CD4-positive, alpha-beta T cell treated with Interleukin-4 for 1 hour (primary cell): ENCODE measurements around the gene SDR9C7.
"Not testable (repeated sequence)": the region's sequence is repeated elsewhere in the genome, so short reads cannot be mapped to it uniquely, and the experiment has no call there.

Source experiments
- DNase-seq, 2 donors: peaks; one replicate each; pipeline ENCODE4 v3.0.0-alpha.2; 2020 to 2022

The SDR9C7 gene

DNA sequence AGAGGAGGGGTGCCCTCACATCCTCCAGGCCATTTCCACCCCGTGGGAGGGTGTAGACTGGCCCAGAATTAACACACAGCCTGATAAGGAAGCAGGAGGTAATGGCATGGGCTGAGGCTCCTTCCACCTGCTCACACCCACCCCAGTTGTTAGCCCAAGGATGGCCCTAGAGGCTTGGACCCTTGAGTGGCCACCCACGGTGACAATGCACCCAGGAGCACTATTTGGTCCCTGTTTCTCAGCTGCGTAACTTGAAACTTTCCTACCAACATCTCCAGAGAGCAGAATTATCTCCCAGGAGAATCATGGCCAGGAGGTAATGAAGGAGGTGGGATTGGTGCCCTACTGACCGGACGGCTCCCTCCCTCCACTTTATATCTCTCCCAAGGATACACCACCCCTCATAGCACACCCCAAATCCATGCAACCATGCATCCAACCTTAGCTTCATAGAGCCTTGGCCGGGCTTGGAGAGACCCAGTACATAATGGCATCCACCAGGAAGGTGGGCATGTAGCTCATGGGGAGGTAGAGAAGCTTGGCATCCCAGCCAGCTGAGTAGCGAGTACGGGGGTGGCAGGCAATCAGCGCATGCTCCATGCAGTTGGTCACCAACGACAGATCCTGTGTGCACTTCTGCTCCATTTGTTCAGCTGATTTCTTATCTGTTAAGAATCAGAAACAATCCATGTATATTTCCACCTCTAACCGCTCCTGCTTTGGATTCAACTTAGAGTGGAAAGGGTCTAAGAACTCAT lies 17.6 kb upstream of the SDR9C7 start:
- no peak for DNase-seq

DNA sequence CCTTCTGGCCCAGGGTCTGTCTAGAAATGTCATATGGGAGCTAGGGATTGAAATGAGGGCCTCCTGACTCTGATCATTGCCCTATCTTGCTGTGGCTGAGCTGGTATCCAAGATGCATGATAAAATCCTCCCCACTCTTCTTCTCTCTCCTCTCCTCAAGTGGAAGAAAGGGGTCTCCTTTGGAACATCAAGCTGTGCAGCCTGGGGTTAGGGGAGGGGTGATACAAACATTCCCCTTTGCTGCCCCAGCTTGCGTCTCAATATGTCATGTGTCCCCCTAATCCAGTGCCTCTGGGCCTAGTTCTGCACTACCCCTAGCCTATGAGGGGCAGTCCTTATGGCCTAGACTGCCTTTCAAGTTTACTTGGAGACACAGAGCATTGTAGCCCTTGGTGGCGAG lies 14.7 kb upstream of the SDR9C7 start:
- DNase-seq: no peak

DNA sequence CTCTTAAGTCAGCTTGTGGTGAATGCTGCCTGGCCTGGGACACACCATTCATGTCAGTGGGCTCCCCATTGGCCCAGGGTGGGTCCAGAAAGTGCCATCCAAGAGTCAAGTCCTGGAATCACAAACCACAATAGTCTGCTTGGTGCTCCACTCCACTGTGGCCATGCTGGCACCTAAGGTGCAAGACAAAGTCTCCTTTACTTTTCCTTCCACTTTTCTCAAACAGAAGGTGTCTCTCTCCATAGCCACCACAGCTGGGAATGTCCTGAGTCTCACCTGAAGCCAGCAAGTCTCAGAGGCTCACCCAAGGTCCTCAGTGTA lies 14.2 kb upstream of the SDR9C7 start:
- DNase-seq: no peak

DNA sequence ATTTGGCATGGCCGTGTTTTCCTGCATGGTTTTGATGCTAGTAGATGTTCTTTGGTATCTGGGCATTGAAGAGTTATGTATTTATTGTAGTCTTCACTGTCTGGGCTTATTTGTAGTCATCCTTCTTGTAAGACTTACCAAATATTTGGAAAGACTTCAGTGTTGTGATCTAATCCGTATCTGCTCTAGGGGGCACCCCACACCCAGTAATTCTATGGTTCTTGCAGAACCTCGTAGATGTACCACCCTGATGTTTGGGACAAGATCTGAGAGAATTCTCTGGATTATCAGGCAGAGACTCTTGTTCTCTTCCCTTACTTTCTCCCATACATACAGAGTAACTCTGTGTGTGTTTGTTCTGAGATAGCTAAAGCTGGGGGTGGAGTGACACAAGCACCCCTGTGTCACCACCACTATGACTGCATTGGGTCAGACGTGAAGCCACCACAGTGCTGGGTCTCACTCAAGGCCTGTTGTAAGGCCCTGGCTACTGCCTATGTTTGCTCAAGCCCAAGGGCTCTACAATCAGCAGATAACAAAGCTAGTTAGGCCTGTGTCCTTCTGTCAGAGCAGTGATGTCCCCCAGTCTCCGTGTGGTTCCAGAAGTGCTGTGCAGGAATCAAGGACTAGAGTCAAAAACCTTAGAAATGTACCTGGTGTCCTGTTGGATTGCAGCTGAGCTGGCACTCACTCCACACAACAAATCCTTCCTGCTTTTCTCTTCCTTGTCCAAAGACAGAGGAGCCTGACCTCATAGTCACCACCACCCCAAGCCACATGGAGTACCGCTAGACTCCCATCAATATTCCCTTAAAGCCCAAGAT lies 13.6 kb upstream of the SDR9C7 start:
- no peak for DNase-seq

DNA sequence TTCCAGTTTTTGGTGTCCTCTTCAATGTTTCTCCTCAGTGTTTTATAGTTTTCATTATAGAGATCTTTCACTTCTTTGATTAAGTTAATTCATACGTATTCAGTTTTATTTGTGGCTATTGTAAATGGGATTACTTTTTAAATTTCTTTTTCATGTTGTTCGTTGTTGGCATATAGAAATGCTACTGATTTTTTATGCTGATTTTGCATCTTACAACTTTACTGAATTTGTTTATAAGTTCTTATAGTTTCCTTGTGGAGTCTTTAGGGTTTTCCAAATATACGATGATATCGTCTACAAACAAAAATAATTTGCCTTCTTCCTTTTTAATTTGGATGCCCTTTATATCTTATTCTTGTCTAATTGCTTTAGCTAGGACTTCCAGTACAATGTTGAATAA lies 9.7 kb upstream of the SDR9C7 start:
- no peak for DNase-seq

DNA sequence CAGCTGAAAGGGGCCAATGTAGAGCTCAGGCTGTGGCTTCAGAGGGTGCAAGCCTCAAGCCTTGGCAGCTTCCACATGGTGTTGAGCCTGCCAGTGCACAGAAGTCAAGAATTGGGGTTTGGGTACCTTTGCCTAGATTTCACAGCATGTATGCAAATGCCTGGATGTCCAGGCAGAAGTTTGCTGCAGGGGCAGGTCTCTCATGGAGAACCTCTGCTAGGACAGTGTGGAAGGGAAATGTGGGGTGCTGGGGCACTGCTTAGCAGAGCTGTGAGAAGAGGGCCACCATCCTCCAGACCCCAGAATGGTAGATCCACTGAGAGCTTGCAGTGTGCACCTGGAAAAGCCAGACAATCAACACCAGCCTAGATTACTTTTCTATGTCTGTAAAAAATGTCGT lies 9.2 kb upstream of the SDR9C7 start:
- DNase-seq: not testable (repeated sequence)

DNA sequence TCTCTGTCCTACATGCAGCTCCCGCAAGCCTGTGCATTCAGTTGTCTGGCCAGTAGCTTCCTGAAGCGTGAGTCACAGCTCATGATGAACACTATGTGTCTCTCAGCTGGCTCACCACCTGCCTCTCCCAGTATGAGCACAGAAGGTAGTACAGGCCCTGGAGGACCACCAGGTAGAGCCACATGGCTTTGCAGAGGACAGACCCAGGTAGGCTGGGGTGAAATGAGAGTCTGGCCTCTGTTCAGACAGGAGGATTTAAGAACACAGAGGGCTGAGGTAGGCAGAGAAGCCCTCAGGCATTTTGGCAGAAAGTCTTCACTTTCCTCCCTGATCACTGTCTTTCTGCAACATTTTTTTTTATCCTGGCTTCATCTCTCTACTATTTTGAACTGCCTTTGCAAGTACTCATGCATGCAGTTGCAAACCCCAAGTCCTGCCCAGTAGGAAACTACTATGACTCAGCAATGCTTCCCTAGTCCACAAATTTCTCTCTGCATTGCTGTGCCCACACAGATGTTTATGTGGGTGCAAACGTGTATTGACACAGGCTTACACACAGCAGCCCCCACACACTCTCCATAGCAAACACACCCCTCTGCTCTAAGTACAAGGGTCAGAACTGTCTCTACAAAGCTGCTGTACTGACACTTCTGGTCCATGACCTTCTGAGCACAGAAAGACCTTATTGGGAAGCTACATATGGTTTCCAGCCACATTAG lies 7.2 kb upstream of the SDR9C7 start:
- no peak for DNase-seq

DNA sequence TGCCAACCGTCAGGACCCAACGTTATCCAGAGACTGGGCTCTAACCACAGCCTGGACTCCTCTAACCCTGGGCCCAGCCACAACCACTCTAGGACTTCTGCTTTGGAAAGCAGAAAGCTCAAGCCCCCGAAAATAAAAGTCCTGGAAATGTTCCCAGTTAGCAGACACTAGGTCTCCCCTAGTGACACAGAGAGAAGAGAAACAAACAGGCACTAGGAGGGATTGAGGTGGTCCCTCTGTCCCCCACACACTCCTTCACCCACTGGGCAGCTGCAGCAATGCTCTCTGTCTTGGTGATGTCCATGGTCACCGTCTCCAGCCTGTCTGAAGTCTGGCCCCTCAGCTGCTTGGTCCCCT lies 6.7 kb upstream of the SDR9C7 start:
- DNase-seq: not testable (repeated sequence)

DNA sequence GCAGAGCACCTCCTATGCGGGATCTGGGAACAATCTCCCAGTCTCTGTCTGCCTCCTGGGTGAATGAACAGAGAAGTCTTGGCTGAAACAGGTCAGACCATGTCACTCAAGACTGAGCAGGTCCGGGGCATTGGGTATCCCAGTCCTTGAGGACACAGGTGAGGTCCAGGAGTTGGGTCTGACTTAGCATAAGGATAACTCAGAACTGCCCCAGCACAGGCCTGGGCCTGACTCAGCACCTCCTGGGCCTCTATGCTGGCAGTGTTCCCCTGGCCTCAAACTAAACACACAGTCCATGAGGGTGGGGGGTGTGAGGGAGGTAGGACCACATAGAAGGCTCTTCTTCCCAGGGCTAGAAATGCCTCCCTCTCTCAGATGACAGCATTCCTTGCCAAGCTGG lies 1.5 kb upstream of the SDR9C7 start:
- DNase-seq: no peak

DNA sequence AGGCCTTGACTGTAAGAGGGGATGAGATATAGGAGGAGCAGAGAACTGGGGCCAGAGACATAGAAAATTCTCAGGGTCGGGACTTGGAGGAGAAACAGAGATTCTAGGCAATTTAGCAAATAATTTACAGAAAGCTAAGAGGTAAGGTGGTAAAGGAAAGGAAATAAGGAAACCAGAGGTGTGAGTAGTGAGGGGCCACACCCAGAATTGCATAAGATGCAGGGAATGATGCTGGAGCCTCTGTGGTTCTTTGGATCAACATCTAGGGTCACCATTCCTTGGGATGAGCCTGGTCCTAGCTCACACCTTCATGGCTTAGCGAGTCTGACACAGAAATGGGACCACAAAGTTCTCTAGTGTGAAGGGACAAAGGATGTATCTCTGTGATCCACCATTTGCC lies 949 bp upstream of the SDR9C7 start:
- DNase-seq: no peak

DNA sequence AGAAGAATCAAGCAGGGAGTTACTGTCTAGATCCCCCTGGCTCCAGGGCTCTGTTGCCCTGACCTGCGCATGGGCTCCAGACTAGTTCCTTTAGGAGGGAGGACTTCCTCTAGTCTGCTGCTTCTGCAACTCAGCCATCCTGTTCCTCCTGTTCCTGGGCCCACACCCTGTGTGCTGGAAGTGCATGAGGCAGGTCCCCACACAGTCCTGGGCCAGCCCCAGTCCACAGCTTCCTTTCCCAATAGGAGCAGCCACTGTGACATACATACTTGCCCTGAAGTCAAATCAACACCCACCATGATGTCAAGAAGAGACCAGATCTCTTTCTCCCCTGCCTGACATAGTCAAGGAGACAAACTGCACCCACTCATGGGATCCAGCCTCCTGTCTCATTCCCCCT lies 1.3 kb downstream of the SDR9C7 start:
- no peak for DNase-seq

DNA sequence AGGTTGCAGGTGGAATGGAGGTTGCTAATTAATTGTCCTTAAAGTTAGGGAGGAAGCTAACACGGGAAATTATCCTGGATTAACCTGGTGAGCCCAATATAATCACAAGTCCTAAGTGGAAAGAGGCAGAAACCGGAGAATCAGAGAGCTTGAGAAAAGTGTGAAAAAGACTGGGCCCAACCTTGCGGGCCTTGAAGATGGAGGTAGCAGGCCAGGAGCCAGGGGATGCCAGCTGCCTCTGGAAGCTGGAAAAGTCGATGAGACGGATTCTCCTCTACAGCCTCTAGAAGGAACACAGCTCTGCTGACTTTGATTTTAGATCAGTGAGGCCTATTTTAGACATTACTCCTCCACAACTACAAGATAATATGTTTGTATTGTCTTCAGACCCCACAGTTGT lies 2.1 kb downstream of the SDR9C7 start:
- DNase-seq: no peak

DNA sequence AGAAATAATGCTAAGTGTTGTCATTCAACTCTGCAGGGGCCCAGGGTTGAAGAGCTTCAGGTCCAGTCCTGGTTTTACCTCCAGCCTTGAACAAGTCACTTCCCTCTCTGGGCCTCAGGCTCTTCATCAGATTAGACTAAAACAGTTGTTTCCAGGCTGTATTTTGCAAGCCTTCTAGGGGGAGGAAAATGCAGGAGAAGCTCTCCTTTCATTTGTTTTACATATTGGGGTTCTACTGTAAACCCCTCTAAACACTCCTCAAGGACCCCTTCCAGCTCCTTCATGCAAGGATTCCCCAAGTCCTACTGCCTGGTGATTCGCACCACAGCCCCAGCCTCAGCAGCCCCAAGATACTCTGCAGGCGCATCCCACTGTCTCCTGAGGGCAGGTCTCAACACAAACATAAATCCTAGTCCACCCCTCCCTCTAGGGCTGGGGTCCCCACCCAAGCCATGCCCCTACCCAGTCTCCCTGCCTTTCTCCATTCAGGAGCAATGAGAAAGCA lies 2.7 kb downstream of the SDR9C7 start:
- peak in 1 of 2 donors; percentile 14 for DNase-seq

DNA sequence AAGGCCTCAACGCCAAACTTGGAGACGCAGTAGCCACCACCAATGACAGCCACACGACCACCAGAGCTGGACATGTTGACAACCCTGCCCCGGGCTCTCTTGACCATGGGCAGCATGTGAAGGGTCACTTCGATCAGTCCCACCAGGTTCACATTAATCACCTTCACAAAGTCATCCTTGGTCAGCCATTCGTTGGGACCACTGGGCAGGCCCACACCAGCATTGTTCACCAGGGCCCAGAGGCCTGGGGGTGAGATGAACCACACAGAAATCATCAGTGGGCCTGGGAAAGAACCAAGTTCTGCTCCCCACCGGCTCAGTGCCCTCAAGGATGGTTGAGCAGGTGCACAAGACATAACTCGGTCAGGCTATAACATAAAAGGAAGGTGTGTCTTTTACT lies 4.0 kb downstream of the SDR9C7 start:
- no peak for DNase-seq

DNA sequence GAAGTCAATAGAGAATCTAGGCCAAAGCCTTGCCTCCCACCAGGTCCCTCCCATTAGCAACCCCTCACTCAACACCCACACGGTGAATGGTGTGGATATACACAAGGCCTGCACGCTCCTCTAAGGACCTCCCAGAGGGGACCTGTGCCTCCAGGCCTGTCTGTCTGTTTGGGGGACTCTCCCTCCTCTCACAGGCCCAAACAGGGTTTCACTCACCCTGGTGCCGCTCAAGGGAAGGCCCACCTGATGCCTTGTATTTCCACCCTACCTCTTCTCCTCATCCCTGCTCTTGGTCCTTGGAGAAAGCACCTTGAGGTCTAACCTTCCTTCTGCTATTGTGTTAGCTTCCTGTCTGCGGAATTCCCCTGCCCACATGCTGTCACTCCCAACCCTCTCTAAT lies 4.4 kb downstream of the SDR9C7 start:
- no peak for DNase-seq

DNA sequence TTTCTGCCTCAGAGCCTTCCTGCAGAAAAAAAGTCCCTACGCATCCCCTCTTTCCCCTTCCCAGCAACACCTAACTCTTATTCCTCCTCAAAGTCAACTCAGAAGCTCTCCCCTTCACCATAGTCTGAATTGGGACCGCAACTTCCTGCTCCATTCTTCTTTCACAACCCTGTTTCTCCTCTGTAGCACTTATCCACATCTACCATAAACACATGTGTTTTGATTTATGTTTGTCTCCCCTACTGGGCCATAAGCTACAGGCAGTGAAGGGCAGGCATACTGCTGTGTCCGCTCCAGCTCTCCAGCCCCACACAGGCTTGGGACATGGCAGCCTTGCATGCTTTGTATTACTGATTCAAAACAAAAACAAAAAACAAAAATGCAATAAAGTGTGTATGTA lies 5.9 kb downstream of the SDR9C7 start:
- no peak for DNase-seq

DNA sequence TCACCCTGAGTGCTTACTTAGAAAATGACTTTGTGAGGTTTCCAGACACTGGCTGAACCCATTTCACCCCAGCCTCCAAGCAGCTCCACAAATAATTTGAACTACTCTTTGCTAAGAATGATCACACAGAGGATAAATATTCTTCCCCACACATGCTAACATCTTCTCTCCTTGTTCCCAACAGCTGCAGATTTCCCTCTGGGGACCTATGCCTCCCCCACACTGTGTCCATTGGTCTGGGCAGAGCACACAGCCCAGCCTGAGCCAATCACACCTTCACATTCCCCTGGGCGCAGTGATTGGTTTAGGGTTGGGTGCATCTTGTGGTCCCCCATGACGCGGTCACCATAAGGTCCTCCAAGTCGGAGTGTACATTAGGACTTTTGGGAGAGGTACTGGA lies 6.9 kb downstream of the SDR9C7 start:
- DNase-seq: no peak

DNA sequence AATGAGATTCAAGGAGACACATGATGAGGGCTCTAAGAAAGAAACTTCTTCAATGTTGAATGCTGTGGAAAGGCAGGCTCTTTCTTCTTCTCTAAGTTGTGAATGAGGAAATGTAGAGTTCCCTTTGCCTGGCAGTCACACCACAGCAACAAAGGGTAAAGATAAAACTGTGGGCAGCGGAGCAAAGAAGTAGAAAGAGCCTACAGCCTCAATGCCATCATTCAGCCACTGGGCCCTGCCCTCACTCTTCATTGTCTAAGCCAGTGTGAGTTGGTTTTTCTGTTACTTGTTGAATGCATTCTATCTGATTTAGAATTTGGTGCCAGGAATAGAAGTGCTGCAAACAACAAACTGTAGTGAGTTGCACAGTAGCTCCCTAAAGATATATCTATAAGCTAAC lies 12.2 kb downstream of the SDR9C7 start:
- DNase-seq: no peak

DNA sequence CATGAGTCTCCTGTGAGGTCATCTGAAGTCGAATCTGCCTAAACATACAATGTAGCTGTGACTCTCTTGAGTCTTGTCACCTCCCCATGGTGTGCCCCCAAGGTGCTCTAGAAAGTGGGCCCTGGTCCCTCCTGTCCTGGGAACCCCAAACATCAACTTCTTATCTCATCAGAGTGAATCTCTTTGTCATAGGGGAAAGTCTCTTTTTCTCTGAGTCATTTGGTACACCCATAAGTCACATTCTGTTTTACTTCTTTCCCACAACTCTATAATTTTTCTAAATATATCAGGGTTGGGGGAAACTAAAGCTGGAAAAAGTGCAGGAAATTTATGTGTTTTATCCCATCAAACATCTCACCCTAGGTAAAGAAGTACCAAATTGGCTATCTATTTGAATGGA lies 12.9 kb downstream of the SDR9C7 start:
- no peak for DNase-seq

DNA sequence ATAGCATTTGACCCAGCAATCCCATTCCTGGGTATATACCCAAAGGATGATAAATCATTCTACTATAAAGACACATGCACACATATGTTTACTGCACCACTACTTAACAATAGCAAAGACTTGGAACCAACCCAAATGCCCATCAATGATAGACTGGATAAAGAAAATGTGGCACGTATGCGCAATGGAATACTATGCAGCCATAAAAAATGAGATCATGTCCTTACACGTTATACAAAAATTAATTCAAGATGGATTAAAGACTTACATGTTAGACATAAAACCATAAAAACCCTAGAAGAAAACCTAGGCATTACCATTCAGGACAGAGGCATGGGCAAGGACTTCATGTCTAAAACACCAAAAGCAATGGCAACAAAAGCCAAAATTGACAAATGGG lies 16.1 kb downstream of the SDR9C7 start:
- DNase-seq: not testable (repeated sequence)

DNA sequence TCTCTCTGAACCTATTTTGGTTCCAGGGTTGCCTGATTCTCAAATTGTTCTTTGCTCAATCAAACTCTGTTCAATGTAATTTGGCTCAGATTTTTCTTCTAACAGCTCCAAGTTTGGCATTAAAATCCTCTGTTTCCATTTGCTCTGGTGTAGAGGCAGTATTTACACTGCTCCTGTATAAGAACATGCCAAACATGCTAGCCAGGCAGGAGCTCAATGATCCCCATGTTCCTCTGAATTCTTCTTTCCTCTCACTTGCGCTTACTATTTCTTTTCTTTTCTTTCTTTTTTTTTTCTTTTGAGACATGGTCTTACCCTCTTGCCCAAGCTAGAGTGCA lies 17.2 kb downstream of the SDR9C7 start:
- no peak for DNase-seq

DNA sequence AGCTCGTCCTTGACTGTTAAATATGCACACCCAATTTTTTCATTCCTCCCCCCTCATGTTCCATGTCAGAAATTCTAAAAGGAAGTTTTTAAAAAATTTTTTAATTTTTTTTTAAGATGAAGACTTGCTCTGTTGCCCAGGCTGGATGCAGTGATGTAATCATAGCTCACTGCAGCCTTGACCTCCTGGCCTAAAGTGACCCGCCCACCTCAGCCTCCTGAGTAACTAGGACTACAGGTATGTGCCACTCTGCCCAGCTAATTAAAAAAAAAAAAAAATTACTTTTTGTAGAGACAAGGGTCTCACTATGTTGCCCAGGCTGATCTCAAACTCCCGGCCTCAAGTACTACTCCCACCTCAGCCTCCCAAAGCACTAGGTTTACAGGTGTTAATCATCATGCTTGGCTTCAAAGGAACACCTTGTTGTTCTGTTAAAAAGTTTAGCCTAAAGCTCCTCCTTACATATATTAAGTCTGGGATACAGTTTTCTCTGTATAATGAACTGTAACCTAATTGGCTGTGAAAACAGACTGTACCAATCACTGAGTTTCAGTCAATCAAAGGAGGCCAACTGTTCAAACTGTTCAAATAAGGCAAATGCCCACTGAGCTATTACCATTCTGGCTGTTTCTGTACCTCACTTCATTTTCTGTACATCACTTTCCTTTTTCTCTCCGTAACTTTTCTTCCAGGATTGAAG lies 17.8 kb downstream of the SDR9C7 start:
- no peak for DNase-seq

DNA sequence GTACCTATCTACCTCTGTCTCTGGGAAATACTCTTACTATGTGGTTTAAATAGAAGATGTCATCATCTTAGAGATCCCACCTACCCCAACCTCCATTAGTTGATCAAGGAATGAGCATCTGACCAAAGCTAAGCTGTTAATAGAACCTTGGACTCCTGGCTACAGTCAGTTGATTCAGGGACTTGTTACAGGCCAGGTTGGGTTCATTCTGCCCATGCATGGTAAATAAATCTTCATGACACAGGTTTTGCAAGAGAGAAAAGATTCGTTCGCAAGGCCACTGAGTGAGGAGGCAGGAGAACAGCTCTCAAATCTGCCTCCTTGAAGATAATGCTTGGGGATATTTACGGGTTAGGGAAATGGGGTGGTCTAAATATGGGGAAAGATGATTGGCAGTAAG lies 19.5 kb downstream of the SDR9C7 start:
- no peak for DNase-seq
